Fibroblast of peridontal ligament (primary cell): ENCODE measurements around the gene HSF4.
"Not testable (repeated sequence)": the region's sequence is repeated elsewhere in the genome, so short reads cannot be mapped to it uniquely, and the experiment has no call there.

Experiments used
- DNase-seq: peaks from one replicate; pipeline ENCODE4 v3.0.0-alpha.2; 2010; ENCODE audit errors: extremely low read depth

The HSF4 gene, protein sequence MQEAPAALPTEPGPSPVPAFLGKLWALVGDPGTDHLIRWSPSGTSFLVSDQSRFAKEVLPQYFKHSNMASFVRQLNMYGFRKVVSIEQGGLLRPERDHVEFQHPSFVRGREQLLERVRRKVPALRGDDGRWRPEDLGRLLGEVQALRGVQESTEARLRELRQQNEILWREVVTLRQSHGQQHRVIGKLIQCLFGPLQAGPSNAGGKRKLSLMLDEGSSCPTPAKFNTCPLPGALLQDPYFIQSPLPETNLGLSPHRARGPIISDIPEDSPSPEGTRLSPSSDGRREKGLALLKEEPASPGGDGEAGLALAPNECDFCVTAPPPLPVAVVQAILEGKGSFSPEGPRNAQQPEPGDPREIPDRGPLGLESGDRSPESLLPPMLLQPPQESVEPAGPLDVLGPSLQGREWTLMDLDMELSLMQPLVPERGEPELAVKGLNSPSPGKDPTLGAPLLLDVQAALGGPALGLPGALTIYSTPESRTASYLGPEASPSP

GRCh38 chr16:67164599-67165061, at the start of gene HSF4:
HSF4 (plus strand) TSS chr16:67164745; CDS start chr16:67164812, 67 bp downstream.
- DNase-seq, result peak; percentile 35

DNA sequence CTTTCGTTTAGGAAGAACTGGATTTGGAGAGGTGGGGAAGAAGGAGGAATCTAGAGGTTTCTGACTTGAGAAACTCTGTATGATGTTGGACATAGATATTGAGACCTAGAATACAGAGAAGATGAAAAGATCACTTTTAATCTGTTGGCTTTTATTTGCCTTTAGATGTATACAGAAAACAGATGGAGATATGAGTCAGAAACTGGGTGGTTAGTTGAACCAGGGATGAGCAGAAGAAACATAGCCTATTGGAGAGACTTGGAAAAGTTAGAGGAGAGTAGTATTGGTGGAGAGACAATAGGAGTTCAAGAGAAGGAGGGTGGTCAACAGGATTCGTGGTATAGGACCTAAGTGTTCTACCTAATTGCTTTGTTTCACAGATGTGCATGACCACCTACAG, 49.8 kb upstream of the HSF4 start:
- DNase-seq, result peak; percentile 54

DNA sequence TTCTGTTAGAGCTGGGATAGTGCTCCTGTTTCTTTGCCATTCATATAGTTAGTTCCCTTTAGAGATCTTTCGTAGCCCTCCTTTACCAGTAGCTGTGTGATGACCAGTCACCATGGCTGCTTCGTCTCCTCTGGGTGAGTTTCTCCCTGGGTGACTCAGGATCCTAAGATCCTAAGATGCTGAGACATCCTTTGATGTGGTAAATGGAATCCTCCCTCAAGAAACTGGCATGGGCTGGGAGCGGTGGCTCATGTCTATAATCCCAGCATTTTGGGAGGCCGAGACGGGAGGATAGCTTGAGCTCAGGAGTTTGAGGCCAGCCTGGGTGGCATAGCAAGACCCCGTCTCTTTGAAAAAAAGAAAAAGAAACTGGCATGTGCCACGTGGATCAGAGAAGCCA, 48.9 kb upstream of the HSF4 start:
- DNase-seq, result peak; percentile 80

GRCh38 chr16:67116388-67117311, 47.9 kb upstream of the HSF4 start:
- no peak for DNase-seq

GRCh38 chr16:67117716-67118115, 46.8 kb upstream of the HSF4 start:
- no peak for DNase-seq

DNA sequence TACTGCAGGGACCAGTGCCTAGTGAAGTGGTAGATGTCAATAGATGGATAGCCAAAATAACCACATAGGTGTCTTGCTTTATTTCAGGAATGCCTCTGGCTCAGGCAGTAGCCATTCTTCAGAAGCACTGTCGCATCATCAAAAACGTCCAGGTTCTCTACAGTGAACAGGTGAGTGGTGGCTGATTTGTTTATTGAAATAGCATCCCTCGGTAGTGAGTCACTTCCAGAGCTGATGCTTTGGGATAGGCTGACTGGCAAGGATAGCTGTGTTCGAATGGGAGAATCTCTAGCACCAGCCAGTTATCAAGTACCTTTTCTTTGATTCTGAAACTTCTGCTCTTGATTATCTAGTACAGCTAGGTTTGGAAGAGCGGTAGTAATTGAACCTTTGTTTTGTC, 44.5 kb upstream of the HSF4 start:
- no peak for DNase-seq

DNA sequence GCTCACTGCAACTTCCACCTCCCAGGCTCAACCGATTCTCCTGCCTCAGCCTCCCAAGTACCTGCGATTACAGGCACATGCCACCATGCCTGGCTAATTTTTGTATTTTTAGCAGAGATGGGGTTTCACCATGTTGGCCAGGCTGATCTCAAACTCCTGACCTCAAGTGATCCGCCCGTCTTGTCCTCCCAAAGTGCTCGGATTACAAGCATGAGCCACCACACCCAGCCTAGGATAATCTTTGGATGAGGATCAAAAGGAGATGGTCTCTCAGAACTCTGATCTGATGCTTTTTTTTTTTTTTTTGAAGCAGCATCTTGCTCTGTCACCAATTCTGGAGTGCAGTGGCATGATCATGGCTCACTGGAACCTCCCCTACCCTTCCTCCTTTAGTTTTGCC, 41.7 kb upstream of the HSF4 start:
- not testable (repeated sequence) for DNase-seq

DNA sequence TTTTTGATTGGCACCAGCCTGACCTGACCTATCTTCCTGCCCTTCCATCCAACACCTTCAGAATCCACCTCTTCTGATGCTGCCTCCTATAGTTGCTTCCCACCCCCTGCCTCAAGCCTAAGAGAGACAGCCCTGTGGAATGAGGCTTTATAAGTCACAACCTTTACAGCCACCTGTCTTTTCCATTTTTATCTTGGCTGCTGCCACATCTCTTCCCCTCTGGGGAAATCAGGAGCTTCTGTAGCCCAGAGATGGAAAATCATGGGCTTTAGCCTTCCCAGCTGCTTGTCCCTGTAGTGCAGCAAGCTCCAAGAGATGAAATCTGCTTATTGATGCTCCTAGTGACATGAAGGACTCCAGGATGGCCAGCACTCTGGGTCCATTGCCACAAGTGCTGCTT, 36.1 kb upstream of the HSF4 start:
- DNase-seq, result no peak

GRCh38 chr16:67128887-67129286, 35.7 kb upstream of the HSF4 start:
- no peak for DNase-seq

DNA sequence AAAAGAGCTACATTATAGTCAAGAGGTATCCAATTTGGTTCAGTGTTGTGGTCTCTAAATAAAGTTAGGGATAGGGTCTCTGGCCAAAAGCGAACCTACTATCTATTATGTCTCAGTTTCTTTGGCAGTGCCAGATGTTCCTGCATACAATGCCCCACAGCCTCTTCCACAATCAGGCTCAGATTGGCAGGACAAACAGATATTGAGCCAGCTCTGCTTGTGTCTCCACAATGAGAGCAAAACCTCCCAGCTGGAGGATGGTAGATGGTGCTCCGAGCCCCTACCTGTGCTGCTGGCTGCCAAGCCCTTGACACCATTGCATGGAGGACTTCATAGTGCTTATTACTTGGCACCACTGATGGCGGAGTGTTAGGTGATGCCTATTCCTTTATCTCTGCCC, 35.1 kb upstream of the HSF4 start:
- no peak for DNase-seq

DNA sequence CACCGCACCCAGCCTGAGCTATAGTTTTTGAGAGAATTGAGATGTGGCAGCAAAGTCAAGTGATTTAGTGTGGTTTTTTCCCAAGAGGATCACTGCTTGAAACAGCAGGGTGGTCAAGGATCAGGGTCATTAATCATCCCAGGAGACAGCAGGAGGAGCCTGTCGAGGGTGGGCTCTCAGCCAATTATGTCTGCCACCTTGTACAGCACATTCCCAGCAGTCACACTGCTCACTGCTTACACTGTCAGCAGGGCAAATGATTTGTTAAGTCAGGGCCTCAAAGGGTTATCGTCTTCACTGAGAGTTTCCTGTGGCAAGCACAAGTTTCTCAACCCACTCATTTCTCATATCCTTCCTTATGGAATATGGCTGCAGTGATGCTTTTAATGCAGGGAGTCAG, 26.9 kb upstream of the HSF4 start:
- no peak for DNase-seq

GRCh38 chr16:67141391-67141790, 23.2 kb upstream of the HSF4 start:
- DNase-seq, result no peak

- no peak for DNase-seq
Observed at GRCh38 chr16:67142342-67142741, 22.2 kb upstream of the HSF4 start.

- no peak for DNase-seq
Observed at GRCh38 chr16:67144943-67145342, 19.6 kb upstream of the HSF4 start.

DNA sequence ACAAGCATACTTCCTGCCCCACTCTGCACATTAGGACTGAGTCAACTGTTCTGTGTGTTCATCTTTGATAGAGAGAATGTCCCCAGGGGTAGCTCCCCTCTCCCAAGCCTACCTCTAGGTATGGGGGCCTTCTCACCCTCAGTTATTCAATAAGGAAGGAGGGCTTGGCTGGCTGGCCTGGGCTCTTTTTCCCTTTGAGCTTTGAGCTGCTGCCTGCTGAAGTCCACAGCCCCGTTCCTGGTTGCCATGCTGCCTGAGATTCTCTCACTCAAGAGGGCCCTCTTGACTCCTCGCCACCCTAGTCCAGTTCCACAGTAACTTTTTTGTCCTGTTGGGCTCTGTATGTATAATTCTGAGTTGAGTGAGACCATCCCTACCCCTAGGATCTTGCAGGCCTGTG, 18.8 kb upstream of the HSF4 start:
- DNase-seq, result no peak

DNA sequence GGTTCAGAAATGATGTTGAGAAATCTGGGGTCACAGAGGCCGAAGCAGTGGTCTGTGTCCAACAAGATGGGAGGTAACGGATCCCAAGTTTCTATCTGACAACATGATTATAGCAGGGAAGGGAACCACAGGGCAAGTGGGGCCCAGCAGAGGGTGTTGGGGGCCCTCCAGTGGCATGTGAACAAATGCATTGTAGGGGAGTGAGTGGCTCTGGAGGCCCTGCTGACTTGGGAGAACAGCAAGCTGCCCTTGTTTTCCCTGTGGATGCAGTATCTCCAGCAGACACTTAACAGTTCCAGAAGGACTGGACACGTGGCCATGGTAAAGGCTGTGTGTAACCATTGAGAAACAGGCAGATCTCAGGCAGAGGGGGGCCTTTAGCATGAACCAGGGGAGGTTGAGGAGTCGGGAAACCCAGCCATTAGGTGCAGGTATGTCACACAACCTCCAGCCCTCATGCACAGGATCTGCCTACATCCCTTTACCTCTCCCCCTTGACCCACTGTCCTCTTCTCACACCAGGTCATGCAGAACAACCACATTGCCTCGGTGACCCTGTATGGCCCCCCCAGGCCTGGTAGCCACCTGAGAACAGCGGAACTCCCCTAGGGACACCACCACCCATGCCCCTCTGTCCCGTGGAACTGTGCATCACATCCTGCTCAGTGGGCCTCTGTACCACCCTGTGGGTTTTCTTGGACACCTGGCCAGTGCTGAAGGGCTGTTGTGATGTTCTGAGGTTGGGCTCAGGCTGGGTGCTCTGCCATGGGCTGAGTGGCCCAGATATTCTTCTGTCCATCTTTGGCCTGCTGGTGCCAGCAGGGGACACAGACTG, 17.8 kb upstream of the HSF4 start:
- DNase-seq, result peak; percentile 14

- no peak for DNase-seq
Observed at GRCh38 chr16:67147437-67148140, 17.0 kb upstream of the HSF4 start.

- DNase-seq, result no peak
Observed at GRCh38 chr16:67148221-67148620, 16.3 kb upstream of the HSF4 start.

- no peak for DNase-seq
Observed at GRCh38 chr16:67148656-67149275, 15.8 kb upstream of the HSF4 start.

DNA sequence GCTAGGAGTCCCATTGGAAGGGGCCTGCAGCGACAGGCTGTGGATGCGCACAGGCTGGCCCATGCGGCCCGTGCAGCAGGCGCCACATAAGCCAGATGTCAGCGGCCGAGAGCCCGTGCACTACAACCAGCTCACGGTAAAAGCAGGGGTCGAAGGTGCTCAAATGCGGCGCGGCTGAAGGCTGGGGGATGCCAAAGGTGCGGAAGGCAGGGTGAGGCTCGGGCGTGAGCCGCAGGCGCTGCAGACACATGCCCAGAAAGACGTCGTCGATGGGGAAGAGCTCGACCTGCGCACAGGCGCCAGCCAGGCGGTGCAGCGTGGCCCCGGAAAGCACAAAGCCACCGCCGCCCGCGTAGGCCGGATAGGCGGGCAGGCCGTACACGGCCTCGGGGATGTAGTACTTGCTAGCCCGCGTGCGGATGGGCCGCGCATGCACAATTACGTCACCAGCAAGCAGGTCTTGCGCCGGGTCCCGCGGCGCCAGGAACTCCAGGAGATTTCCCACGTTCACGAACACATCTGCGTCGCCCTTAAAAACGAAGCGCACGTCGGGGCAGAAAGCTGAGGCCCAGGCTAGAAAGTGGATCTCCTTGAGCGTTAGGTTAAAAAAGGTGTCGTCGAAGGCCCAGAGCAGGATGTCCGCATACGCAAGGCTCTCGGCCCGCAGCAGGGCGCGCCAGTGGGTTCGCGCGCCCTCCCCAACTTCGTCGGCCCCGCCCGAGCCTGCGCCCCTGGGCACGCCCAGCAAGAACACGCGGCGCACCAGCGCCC, 15.1 kb upstream of the HSF4 start:
- DNase-seq, result no peak
